Epithelial cell of esophagus (primary cell): ENCODE measurements around the gene OXT.
"Not testable (repeated sequence)": the region's sequence is repeated elsewhere in the genome, so short reads cannot be mapped to it uniquely, and the experiment has no call there.

Experiments
- DNase-seq: peaks from one replicate; pipeline ENCODE4 v3.0.0; 2010; ENCODE audit warnings: low read depth
- H3K4me3 ChIP-seq: 2 replicates; pipeline ENCODE4 v1.5.1; 2011; ENCODE audit warnings: mild to moderate bottlenecking, low read length, control low read depth
- TF ChIP-seq, protein P1 (sequence below): IDR thresholded peaks from 2 replicates; pipeline ENCODE4 v1.5.1; 2011; ENCODE audit warnings: low read depth, mild to moderate bottlenecking, low read length, control low read depth, inconsistent platforms; ENCODE audit not compliant: insufficient read depth; ENCODE audit errors: missing control alignments

Gene OXT

DNA sequence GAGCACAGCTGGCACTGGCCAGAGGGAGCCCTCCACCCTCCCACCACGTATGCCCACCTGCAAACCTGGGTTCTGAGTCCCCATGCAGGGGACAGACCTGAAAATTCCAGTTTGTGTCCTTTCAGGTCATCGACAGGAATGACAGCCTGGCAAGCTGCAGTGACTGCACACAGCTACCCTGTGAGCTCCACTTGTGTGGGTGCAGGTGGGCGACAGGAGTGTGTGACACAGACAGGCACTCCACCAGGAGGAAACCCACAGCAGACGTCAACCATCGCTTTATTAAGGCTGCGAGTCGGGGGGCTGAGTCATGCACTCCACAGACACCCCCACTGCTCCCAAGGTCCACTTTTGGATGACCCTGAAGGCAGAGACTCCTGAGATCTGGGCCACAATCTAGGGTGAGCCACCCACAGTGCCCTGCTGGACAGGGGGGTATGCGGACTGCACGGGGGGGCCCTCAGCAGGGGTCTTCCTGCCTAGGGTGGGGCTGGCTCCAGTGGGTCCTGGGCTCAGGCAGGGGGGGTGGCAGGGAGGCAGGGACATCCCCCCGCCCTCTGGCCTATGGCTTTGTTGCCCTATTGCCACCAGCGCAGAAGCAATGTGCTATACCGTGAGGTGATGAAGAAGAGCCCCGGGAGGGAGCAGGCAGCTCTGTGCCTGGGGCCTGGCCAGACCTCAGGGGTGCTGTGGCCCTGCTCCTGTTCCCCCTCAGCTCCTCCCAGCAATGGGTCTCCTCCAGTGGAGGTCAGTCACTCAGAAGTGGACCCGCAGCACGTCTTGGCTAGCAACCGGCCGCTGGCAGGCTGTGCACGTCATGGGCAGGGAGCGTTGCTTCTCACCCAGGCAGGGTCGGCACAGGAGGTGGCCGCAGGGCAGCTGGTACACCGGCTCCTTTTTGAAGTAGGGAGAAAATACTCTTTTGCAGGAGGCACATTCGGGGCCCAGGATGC, 38.2 kb downstream of the OXT start:
- H3K4me3 ChIP-seq = no peak overlapping the region
- no peak for DNase-seq
- TF ChIP-seq, protein P1, sequence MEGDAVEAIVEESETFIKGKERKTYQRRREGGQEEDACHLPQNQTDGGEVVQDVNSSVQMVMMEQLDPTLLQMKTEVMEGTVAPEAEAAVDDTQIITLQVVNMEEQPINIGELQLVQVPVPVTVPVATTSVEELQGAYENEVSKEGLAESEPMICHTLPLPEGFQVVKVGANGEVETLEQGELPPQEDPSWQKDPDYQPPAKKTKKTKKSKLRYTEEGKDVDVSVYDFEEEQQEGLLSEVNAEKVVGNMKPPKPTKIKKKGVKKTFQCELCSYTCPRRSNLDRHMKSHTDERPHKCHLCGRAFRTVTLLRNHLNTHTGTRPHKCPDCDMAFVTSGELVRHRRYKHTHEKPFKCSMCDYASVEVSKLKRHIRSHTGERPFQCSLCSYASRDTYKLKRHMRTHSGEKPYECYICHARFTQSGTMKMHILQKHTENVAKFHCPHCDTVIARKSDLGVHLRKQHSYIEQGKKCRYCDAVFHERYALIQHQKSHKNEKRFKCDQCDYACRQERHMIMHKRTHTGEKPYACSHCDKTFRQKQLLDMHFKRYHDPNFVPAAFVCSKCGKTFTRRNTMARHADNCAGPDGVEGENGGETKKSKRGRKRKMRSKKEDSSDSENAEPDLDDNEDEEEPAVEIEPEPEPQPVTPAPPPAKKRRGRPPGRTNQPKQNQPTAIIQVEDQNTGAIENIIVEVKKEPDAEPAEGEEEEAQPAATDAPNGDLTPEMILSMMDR = no peak

- TF ChIP-seq, protein P1 = no peak
- no peak for DNase-seq
- no peak overlapping the region for H3K4me3 ChIP-seq
These were observed 40.1 kb downstream of the OXT start for GRCh38 chr20:3111507-3111906.

GRCh38 chr20:3111995-3112394, 40.6 kb downstream of the OXT start:
- DNase-seq = no peak
- TF ChIP-seq, protein P1 = no peak
- H3K4me3 ChIP-seq = no peak overlapping the region

DNA sequence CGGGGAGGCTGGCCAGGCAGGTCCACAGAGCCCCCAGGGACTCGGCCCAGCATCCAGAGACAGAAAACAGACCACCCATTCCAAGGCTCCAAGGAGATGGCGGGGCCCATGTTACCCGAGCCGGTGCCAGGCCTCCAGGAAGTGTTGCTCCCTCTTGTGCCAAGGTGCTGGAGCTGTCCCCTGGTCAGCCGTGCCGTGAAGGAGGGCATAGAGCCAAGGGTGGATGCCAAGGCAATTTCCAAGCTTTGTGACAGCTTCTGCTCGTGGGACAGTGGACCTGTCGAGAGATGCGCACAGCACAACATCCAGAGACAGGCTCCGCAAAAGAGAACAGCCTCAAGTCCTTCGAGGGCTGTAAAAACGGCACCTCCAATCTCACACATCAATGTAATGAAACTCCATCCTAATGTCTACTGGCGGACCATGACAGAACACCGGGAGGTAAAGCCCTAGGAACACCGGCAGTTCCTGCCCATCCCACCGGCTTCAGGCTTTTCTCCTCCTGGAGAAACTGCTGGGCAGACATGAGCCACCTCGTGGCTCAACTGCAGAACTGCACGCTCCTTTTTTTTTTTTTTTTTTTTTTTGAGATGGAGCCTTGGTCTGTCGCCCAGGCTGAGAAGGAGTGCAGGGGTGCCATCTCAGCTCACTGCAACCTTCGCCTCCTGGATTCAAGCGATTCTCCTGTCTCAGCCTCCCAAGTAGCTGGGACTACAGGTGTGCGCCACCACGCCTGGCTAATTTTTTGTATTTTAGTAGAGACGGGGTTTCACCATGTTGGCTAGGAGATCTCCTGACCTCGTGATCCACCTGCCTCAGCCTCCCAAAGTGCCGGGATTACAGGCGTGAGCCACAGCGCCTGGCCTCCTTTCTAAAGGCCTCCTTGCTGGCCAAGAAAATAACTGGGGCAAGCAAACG, 44.0 kb downstream of the OXT start:
- no peak overlapping the region for H3K4me3 ChIP-seq
- TF ChIP-seq, protein P1 = peak; percentile 83
- peak; percentile 61 for DNase-seq

- no peak overlapping the region for H3K4me3 ChIP-seq
- TF ChIP-seq, protein P1 = no peak
- DNase-seq = no peak
These were observed 44.9 kb downstream of the OXT start for GRCh38 chr20:3116341-3116740.

- not testable (repeated sequence) for H3K4me3 ChIP-seq
- DNase-seq = peak; percentile 55
- TF ChIP-seq, protein P1 = peak; percentile 63
These were observed 46.5 kb downstream of the OXT start for GRCh38 chr20:3117839-3118379.
